Hippocampal formation (tissue), 2 donors: ENCODE data around the gene RGPD5.
"Not testable (repeated sequence)": the region's sequence is repeated elsewhere in the genome, so short reads cannot be mapped to it uniquely, and the experiment has no call there.

Source experiments
- DNase-seq, 2 donors: peaks; one replicate each; lab custom pipeline; 2025; lab: John Stamatoyannopoulos, UW

Gene RGPD5

DNA sequence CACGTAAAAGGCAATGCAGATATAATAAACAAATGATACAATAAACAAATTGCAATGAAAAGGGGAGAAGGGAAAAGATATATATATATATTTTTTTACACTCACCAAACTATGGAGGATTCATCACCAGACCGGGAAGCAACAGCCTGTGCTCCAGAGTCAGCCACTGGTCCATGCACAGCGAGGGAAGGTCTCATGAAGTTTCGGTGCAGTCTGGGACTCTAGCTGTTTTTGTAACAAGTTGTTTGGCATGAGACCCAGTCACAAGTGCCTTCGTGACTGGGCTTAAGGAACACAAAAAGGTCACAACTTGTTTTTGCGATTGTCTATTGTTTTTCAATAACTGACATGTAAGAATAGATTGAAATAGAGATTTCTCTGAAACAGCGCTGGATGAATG, 99.6 kb downstream of the RGPD5 start:
- DNase-seq, result not testable (repeated sequence)

- DNase-seq, result not testable (repeated sequence)
Measured at GRCh38 chr2:109894141-109894540, 100.0 kb downstream of the RGPD5 start.

- not testable (repeated sequence) for DNase-seq
Measured at GRCh38 chr2:109895090-109895869, 101.2 kb downstream of the RGPD5 start.

- not testable (repeated sequence) for DNase-seq
Measured at GRCh38 chr2:109896212-109896611, 102.1 kb downstream of the RGPD5 start.

- DNase-seq, result not testable (repeated sequence)
Measured at GRCh38 chr2:109897769-109898461, 103.8 kb downstream of the RGPD5 start.

DNA sequence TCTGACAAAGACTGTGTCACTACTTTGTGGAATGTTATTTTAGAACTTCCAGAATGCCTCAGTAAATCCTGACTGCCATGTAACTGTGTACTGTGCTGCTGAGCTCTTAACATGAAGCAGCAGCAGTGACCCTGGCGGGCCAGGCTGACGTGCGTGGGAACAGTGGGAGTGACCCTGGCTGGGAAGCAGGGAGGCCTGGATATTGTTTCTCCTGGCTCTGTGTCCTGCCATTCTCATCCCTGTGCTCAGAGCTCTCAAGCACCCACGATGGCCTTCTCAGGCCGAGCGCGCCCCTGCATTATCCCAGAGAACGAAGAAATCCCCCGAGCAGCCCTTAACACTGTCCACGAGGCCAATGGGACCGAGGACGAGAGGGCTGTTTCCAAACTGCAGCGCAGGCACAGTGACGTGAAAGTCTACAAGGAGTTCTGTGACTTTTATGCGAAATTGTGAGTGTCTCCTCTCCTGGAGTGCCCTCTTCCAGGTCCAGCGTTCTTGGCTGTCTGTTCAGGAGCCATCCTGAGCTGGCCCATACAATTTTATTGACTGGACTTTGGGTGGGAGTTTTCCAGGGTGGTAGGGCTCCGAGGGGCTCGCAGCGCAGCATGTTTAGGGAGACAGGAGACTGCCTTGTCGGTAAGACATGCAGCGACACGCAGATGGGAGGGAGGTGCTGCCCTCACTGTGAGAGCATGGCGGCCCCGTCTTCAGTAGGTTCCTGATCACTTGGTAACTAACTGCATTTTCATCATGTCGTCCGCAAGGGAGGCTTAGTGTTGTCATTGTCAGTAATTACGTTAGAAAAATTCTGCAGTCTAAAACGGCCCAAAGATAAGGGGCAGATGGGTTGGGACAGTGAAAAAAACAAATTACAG, 104.6 kb downstream of the RGPD5 start, which contains the start of gene LIMS3:
Gene LIMS3 (plus strand): TSS at position 227 of the 875 bp plus-strand sequence. CDS start 41 bp downstream, at position 268.
- DNase-seq, result not testable (repeated sequence)

DNA sequence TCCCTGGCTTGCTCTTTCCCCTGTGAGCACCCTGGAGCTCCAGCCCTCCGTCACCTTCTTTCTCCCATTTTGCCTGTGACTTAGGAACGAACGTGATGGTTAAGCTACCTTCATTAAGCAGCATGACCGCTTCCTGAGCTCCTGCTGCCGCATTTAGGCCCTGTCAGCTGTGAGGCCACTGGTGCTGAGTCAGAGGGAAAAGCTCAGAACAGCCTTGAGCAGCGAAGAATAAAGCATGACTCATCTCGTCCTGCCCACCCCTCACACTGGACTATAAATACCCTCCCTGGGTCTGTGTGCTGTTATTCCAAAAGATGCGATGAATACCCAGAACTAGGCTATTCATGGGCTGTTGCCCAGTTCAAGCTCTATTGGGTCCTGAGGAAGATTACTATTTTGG, 111.7 kb downstream of the RGPD5 start:
- DNase-seq, result not testable (repeated sequence)
